Astrocyte of the spinal cord (primary cell): ENCODE data around the gene FDX1.

Experiments
- DNase-seq: peaks from one replicate; pipeline ENCODE4 v3.0.0; 2011; ENCODE audit warnings: low read depth, low spot score
- H3K4me3 ChIP-seq: 2 replicates; pipeline ENCODE4 v1.5.1; 2011; ENCODE audit warnings: low read depth, mild to moderate bottlenecking, low read length, moderate library complexity
- CTCF ChIP-seq: IDR thresholded peaks from 2 replicates; pipeline ENCODE4 v1.5.1; 2012; ENCODE audit warnings: low read depth, mild to moderate bottlenecking, low read length, inconsistent platforms
- in situ Hi-C: cut with HindIII; loops from 2 replicates; pipeline ENCODE4 v1.10.0; 2017; ENCODE audit warnings: low sequenced_read_pairs

The FDX1 gene

GRCh38 chr11:110446061-110446460 lies 16.3 kb downstream of the FDX1 start:
- no peak for TF ChIP-seq CTCF
- DNase-seq = no peak
- in situ Hi-C loops = no loop called here
- H3K4me3 ChIP-seq = no peak overlapping the region

DNA sequence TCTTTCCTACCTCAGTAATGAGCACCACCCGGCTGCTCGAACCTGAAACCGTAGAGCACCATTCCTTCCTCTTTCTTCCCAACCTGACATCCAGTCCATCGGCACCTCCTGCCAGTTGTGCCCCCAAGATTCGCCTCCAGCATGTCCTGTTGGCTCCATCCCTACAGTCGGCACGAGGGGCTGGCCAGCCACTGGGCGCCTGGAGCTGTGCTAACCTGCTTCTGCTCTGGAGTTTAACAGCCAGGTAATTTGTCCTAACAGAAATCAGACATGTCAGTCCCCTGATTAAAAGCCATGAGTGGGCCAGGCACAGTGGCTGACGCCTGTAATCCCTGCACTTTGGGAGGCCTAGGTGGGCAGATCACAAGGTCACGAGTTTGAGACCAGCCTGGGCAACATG lies 16.8 kb downstream of the FDX1 start:
- in situ Hi-C loops = no loop called here
- DNase-seq = no peak
- no peak for TF ChIP-seq CTCF
- no peak overlapping the region for H3K4me3 ChIP-seq

DNA sequence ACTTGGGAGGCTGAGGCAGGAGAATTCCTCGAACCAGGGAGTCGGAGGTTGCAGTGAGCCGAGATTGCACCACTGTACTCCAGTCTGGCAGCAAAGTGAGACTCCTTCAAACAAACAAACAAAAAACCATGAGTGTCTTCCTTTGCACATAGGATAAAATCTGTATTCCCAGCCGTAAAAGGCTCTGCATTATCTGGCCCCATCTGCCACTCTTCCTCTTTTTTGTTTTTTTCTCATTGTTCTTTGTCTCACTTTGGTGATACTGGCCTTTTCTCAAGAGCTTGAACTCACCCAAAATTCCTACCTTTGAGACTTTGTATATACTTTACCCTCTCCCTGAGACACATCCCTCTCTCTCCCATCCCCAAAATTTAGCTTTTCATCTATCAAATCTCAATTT lies 17.6 kb downstream of the FDX1 start:
- no peak overlapping the region for H3K4me3 ChIP-seq
- TF ChIP-seq CTCF = no peak
- in situ Hi-C loops = no loop called here
- no peak for DNase-seq

DNA sequence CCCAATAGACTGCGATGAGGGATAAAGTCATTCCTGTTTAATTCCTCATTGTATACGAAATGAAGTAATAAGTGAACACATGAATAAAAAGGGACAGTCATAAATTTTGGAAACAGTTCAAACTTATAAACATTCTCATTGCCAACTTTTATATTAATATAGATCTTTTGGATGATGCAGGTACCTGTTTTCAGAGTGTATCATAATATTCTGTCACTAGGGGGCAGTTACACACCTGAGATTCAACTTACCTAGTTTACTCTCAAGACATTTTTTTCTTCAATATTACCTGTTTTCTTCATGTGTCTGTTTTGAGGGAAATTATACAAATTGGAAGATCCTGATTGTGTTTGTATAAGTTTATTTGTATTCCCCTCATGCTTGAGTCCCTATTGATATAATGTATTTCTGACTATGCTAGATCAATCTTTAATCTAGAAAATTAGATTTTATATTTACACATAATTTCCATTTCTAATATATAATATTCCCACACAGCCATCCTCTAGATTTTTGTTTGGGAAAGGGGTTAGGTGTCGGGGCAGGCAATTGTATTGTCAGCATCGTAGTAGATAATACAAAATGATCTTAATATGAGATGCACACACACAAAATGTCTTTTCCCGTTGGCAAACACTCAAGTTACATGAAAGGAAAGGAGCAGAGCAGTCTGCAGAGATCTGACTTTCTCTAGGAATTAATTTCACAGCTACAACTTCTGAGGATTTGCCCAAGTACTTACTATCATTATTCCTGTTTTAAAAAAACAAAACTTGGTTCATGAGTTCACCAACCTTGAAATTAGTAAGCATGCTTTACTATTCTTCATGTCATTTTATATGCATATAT lies 18.4 kb downstream of the FDX1 start:
- peak; percentile 47 for TF ChIP-seq CTCF
- H3K4me3 ChIP-seq = no peak overlapping the region
- in situ Hi-C loops = no loop called here
- no peak for DNase-seq

DNA sequence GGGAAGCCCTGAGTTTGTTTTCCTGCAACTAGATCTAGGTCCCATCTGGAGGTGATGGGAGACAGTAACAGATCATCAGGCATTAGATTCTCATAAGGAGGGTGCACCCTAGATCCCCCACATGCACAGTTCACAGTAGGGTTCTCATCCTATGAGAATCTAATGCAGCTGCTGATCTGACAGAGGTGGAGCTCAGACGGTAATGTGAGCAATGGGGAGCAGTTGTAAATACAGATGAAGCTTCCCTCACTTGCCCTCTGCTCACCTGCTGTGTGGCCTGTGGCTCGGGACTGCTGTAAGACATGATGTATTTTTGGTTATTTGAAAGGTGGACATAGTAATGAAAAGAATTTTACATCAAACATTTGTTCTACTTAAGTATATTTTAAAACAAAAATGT lies 20.5 kb downstream of the FDX1 start:
- TF ChIP-seq CTCF = no peak
- DNase-seq = no peak
- no peak overlapping the region for H3K4me3 ChIP-seq
- in situ Hi-C loops = no loop called here

- DNase-seq = no peak
- no peak for TF ChIP-seq CTCF
- in situ Hi-C loops = no loop called here
- H3K4me3 ChIP-seq = no peak overlapping the region
These were observed 23.0 kb downstream of the FDX1 start for GRCh38 chr11:110452720-110453119.
